Epithelial cell of esophagus (primary cell): Measurements from ENCODE around the gene GRIN2D.

Source experiments
- DNase-seq: peaks from one replicate; pipeline ENCODE4 v3.0.0; 2010; ENCODE audit warnings: low read depth
- H3K4me3 ChIP-seq: 2 replicates; pipeline ENCODE4 v1.5.1; 2011; ENCODE audit warnings: mild to moderate bottlenecking, low read length, control low read depth
- CTCF ChIP-seq: IDR thresholded peaks from 2 replicates; pipeline ENCODE4 v1.5.1; 2011; ENCODE audit warnings: low read depth, mild to moderate bottlenecking, low read length, control low read depth, inconsistent platforms; ENCODE audit not compliant: insufficient read depth; ENCODE audit errors: missing control alignments

Gene GRIN2D

DNA sequence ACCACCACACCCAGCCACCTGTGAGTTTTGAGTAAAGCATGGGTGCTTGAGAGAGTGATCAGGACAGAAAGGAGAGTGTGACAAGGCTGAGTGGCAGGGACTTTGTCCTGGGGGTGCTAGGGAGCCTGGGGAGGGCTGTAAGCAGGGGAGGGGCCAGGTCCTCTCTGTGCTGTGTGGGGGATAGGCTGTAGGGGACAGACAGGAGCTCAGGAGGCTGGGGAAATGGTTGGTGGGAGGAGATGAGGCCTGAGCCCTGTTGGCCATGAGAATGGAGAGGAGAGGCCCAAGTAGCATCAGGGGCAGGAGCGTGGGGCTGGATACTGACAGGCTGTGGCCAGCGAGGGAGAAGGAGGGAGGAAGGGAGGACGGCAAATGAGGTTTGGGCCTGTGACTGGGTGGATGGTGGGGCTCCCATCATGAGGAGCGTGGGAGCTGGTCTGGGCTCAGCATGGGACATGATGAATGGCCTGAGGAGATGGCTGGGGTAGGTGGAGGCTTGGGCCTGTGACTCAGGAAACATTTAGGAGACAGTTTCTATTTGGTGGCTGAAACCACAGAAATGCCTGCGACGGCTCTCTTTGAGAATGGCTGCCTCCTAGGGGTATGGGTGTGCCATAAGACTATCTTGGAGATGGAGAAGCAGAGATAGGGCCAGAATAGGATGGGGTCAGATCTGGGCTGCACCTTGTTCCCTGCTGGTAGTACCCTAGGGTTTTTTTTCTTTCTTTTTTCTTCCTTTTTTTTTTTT lies 25.0 kb downstream of the GRIN2D start:
- DNase-seq = no peak
- TF ChIP-seq CTCF = no peak
- H3K4me3 ChIP-seq = no peak overlapping the region

DNA sequence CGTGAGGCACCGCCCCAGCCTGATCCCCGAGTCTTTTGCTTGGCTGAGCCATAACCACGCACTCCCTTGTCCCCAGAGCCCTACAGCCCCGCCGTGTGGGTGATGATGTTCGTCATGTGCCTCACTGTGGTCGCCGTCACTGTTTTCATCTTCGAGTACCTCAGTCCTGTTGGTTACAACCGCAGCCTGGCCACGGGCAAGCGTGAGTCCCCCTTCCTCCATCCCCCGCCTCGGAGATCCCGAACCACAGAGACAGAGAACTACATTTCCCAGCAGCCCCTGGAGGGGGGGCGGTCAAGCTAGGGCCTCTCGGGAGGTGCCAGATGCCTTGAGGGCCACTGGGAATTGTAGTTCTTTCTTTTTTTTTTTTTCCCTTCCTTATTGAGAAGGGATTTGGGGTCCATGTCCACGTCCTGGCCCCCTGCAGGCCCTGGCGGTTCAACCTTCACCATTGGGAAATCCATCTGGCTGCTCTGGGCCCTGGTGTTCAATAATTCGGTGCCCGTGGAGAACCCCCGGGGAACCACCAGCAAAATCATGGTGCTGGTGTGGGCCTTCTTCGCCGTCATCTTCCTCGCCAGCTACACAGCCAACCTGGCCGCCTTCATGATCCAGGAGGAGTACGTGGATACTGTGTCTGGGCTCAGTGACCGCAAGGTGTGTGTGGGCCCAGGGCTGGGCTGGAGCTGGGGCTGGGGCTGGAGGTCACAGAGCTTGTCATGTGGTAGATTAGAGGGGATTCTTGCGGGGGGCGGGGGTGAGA lies 25.9 kb downstream of the GRIN2D start:
- no peak for TF ChIP-seq CTCF
- no peak overlapping the region for H3K4me3 ChIP-seq
- DNase-seq = peak; percentile 40

- no peak for DNase-seq
- TF ChIP-seq CTCF = no peak
- H3K4me3 ChIP-seq = no peak overlapping the region
Measured at GRCh38 chr19:48421548-48421947, 28.1 kb downstream of the GRIN2D start.

DNA sequence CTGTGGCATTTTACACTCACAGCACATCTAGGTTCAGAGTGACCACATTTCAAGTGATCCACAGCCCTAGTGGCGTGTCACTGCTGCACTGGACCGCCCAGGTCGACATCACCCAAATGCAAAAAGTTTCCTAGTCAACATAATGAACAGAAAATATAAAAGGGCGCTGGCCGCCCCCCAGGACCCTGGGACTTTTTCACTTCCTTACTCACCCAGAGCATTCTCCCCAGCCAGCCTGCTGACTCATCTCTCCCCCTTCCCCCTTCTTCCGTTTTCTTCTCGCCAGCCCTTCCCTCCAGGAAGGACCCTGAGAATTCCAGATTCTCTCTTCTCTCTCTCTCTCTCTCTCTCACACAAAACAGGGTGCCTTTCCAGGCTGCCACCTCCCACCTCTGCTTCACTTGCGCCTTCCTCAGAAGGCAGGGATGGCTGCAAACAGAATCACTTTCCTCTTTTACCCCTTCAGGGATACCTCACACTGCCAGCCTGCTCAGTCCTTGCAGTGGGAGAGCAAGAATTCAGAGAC lies 31.3 kb downstream of the GRIN2D start:
- DNase-seq = peak; percentile 35
- no peak overlapping the region for H3K4me3 ChIP-seq
- TF ChIP-seq CTCF = no peak

DNA sequence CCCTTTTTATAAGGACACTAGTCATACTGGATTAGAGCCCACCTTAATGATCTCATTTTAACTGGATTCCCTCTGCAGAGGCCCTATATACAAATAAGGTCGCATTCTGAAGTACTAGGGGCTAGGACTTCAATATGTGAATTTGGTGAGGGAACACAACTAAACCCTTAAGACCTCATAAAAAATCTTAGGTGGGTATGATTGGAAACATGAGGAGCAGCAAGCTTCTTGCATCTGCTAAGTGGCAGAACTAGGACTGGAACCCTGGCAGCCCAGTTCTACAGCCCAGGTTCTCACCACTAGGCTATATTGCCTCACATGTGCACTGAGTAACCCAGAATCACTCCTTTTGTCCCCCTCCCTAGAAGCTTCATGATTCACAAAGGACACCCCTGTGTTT lies 35.2 kb downstream of the GRIN2D start:
- TF ChIP-seq CTCF = no peak
- H3K4me3 ChIP-seq = no peak overlapping the region
- no peak for DNase-seq

GRCh38 chr19:48433337-48433736 lies 39.9 kb downstream of the GRIN2D start:
- H3K4me3 ChIP-seq = no peak overlapping the region
- TF ChIP-seq CTCF = no peak
- DNase-seq = no peak
